Transverse colon (tissue), 3 donors: ENCODE measurements around the gene CARD19.

Source experiments
- CTCF ChIP-seq, 5 experiments: fragments of 200-600 bp in 3 of 5; fragments of 450-650 bp in 2 of 5; sonication (generic) in 3 of 5; IDR thresholded peaks; 1 replicate in 2 of 5; 2 replicates in 3 of 5; pipeline ENCODE4 v1.5.1; 2016 to 2017; ENCODE audit warnings: antibody characterized with exemption in 5 of 5, inconsistent platforms in 3 of 5, mild to moderate bottlenecking in 2 of 5, moderate library complexity in 1 of 5
- EP300 ChIP-seq: sonication (generic); formaldehyde crosslinking; IDR thresholded peaks from one replicate; pipeline ENCODE4 v1.6.1; 2017; ENCODE audit warnings: antibody characterized with exemption, low read depth
- POLR2A ChIP-seq: fragments of 450-650 bp; IDR thresholded peaks from one replicate; pipeline ENCODE4 v1.6.1; 2016; ENCODE audit warnings: antibody characterized with exemption, mild to moderate bottlenecking, moderate library complexity

GRCh38 chr9:93053781-93054331, 42.2 kb upstream of the CARD19 start:
- TF ChIP-seq CTCF (IDR thresholded peaks at IDR 0.05) (no peak), POLR2A (no peak), EP300 (no peak)
